SK-N-MC (cell line): ENCODE data around the gene PLXNB3.
"Not testable (repeated sequence)": the region's sequence is repeated elsewhere in the genome, so short reads cannot be mapped to it uniquely, and the experiment has no call there.

Source experiments
- EZH2 ChIP-seq: fragments of 200-600 bp; sonication (generic); IDR thresholded peaks from one replicate; pipeline ENCODE4 v1.6.1; 2017; ENCODE audit warnings: antibody characterized with exemption
- POLR2AphosphoS5 ChIP-seq: IDR thresholded peaks from 2 replicates; pipeline ENCODE4 v1.6.1; 2012; ENCODE audit warnings: mild to moderate bottlenecking, low read depth, low read length, borderline replicate concordance

GRCh38 chrX:153746991-153747390 is 17.1 kb upstream of the PLXNB3 start:
- not testable (repeated sequence) for TF ChIP-seq EZH2, POLR2AphosphoS5
